Activated CD8-positive, alpha-beta memory T cell treated with anti-CD3 and anti-CD28 coated beads for 1 hour (primary cell): ENCODE data around the gene IGF2BP3.
A peak's percentile ranks its signal among the peaks of the same experiment; 100 is the strongest.
"Not testable (repeated sequence)": the region's sequence is repeated elsewhere in the genome, so short reads cannot be mapped to it uniquely, and the experiment has no call there.

Experiments
- DNase-seq, 2 donors: peaks; one replicate each; pipeline ENCODE4 v3.0.0-alpha.2; 2020; ENCODE audit warnings: low read depth in 1 of 2; ENCODE audit errors: extremely low read depth in 1 of 2

IGF2BP3 gene

DNA sequence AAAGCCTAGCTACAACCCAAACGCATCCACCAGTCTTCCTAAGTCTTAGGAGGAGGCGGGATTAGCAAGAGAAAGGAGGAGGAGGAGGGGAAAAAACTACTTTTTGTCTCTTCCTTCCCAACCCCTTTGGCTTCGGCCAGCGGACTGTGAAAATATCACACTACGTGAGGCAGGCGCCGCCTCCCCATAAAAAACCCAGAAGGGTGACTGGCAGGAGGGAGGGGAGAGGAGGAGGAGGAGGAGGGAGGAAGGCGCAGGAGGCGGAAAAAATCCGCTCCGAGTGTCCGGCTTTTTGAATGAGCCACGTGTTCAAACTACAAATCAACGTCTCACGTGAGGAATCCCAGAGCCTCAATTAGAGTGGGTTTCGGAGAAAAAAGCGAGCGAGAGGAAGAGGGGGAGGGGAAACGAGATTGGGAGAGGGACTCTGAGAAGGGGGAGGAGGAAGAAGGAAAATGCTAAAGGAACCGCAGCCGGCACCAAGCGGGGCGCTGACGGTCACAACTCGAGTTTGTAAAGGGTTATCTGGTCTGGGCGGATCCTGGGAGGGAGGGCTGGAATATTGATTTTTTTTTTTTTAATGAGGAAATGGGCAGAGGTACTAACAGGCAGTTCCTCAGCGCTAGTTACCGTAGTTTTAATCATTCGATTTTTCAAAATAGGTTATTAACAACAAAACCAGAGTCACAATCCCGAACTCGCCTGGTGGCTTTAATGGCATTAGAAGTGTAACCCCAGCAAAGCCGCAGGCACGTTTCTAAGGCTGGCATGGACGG lies at the start of gene IGF2BP3:
IGF2BP3 (minus strand) TSS at position 162 of the 776 bp plus-strand sequence. CDS start 381 bp downstream, outside the sequence.
- DNase-seq = no peak

DNA sequence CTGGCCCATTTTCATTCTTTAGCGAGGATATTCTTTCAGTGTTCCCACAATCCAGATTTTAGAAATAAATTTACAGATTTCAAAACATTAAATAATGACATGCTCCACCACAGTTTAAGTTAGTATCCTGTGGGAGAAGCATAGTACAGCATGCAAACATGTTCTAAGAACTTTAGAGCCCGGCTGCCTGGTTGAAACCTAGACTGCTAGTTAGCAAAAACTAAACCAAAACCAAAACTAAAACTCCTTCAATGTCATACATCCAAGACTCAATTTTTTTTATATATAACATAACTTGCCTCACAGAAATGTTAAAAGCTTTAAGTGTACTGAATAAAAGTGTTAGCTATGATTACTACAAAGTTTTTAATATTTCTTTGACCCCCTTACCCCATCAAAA lies 44.5 kb upstream of the IGF2BP3 start:
- no peak for DNase-seq

DNA sequence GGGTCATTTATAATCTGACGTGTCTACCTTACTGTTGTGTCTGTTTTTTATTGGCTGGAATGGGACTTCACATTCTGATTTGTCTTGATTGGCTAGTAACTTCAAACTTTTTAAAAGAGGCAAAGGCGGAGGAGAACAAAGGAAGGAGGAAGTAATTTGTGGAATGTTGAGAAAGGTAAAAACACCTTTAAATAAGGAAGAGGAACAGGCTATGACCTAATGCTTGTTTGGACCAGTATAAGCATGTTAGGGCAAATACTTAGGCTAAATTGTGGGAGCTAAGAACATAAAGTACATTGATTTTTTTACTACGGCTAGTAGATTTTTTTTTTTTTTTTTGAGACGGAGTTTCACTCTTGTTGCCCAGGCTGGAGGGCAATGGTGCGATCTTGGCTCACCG lies 43.5 kb upstream of the IGF2BP3 start:
- DNase-seq = not testable (repeated sequence)

DNA sequence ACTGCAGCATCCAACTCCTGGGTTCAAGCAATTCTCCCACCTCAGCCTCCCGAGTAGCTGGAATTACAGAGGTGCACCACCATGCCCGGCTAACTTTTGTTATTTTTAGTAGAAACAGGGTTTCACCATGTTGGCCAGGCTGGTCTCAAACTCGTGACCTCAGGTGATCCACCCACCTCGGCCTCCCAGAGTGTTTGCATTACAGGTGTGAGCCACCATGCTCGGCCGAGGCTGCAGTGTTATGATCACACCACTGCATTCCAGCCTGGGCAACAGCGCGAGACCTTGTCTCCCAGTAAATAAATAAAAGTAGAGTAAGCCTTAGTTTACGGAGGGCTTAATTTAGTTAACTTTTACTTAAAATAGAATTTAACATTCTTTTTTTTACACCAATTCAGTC lies 23.7 kb upstream of the IGF2BP3 start:
- DNase-seq = no peak

DNA sequence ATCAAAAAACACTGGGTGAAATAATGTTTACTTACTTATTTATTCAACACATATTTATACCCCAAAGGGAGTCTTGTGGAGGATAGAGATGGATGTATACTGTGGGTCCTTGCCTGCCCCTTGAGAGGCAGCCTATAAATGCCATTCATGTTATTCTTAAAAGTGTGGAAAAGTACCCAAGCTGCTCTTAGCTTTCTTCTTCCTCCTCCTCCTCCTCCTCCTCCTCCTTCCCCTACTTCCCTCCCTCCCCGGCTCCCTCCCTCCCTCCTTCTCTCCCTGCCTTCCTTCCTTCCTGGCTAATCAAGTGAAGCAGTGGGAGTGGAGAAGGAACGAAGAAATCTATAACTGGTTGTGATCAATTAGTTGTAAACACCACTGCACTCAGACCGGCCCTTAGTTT lies 21.2 kb upstream of the IGF2BP3 start:
- DNase-seq = no peak

DNA sequence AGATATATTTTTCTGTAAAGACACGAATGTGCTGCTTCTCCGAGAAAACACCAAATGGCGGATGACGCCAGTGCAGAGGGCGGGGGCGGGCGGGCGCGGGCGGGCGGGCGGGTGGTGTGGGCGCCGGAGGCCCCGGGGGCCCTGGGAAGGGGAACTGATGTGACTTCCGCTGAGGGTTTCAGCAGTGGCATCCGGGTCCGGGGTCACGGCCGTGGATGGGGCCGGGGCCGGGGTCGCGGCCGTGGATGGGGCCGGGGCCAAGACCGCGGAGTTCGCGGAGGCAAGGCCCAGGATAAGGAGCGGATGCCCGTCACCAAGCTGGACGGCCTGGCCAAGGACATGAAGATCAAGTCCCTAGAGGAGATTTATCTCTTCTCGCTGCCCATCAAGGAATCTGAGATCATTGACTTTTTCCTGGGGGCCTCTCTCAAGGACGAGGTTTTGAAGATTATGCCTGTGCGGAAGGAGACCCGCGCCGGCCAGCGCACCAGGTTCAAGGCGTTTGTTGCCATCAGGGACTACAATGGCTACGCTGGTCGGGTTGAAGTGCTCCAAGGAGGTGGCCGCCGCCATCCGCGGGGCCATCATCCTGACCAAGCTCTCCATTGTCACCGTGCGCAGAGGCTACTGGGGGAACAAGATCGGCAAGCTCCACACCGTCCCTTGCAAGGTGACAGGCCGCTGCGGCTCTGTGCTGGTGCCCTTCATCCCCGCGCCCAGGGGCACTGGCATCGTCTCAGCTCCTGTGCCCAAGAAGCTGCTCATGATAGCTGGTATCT lies 20.3 kb upstream of the IGF2BP3 start:
- peak in 1 of 2 donors; percentile 40 for DNase-seq

DNA sequence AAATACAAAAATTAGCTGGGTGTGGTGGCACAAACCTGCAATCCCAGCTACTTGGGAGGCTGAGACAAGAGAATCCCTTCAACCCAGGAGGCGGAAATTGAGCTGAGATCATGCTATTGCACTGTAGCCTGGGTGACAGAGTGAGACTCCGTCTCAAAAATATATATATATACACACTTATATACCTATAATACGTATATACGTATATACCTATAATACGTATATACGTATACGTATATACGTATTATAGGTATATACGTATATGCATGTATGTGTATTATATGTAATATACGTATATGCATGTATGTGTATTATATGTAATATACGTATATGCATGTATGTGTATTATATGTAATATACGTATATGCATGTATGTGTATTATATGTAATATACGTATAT lies 18.4 kb upstream of the IGF2BP3 start:
- not testable (repeated sequence) for DNase-seq

DNA sequence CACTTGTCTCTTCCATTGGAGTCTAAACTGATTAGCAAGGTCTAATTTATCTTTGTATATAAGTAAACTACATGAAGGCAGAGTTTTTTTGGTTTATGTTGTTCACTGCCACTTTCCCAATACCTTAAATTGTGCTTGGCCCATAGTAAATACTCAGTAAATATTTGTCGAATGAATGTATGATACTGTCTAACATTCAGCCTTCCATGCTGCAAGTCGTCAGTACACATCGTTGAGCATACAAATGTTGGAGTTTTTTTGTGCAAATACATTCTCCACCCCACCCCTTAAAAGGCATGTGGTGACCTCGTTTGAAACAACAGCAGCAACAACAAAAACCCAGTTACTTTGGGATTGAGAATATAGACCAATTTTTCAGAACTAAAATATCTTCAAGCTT lies 17.4 kb upstream of the IGF2BP3 start:
- DNase-seq = no peak

DNA sequence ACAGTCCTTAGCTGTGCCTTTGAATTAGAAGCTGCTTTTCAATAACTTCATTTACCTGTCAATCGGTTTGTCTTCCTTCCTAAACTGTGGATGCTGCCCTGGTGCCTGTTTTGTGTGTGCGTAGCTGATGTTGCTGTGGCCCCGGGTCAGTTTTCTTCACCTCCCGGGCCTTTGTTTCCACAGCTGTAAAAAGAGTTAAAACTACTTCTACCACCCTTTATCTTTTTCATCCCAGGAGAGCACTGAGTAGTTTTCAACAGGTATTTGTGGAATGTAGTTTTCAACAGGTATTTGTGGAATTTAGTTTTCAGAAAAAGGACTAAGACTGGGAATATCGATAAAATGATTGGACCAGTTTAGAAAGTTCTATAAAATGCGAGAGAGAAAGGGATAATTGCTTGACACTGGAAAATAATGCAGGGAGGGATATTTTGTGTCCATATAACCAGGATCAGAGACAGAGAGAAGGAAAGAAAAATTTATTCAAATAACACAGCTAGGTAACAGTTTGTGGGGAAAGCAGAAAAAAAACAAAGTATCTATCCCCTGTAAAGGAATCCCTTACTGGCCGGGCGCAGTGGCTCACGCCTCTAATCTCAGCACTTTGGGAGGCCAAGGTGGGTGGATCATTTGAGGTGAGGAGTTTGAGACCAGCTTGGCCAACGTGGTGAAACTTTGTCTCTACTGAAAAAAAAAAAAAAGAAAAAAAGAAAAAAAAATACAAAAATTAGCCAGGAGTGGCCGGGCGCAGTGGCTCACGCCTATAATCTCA lies 15.9 kb upstream of the IGF2BP3 start:
- no peak for DNase-seq

DNA sequence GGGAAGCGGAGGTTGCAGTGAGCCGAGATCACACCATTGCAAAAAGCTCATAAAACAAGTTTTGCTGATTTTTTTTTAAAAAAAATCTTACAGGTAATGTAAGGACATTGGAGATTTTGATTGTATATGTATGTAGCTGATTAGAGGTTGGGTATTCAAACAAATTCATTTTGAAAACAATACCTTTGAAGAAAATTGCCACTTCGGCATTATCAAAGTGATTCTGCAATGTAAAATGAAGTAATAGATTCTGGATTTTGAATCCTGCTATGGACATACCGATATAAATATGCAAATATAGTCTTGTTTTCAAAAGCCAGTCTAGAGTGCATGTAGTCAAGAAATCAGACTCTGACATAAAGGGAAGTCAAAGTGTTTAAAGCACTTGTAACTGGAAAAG lies 12.4 kb upstream of the IGF2BP3 start:
- no peak for DNase-seq

DNA sequence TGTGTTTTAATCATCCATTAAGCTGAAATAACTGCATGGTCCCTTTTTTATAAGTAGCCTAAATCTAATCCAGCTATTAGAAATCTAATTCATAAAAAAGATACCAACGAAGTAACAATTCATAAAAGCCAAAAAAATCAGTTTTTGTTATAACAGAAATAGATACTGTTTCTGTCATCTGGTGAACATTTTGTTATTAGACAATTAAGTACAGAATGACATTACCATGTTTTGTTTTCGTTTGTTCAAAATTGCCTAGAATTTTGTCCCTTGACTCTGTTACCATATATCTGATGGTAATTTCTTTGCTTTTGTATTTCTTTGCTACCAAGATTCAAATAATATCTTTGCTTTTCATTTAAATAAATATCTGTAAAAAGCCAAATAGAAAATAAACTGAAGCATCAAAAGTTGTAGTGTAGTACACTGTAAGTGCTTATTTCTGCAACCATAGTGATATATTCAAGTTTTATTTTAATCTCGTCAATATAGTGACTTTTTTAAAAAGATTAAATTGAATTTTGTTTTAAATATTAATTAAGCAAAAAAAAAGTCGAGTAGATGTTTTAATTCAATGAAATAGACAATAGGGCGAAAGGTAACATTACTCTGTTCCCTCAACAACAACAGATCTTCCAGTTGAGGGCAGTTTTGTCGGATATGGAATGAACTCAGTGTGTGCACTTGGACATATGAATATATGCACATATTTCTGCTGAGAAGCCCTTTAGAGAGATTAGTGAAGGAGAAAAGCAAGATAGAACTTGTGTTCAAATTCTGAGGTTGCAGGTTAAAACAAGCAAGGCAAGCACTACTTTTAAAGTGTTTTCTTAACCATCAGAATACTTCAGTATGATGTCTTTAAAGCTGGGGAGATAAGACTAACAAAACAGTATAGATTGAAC lies 7.9 kb upstream of the IGF2BP3 start:
- no peak for DNase-seq

DNA sequence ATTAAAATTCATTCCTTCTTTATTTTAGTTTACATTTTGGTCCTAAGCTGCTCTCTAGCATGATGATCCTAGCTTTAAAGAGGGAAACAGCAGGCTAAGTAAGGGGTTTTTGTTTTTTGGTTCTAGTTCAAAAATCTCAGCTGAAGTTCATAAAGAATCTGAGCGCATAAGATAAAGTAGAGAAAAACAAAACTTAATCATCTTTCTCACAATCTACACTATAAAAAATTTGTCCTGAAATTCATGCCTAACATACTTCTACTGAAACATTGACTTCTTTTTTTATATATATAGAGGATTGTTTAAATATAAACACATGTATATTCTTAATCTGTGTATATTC lies 6.8 kb upstream of the IGF2BP3 start:
- no peak for DNase-seq

DNA sequence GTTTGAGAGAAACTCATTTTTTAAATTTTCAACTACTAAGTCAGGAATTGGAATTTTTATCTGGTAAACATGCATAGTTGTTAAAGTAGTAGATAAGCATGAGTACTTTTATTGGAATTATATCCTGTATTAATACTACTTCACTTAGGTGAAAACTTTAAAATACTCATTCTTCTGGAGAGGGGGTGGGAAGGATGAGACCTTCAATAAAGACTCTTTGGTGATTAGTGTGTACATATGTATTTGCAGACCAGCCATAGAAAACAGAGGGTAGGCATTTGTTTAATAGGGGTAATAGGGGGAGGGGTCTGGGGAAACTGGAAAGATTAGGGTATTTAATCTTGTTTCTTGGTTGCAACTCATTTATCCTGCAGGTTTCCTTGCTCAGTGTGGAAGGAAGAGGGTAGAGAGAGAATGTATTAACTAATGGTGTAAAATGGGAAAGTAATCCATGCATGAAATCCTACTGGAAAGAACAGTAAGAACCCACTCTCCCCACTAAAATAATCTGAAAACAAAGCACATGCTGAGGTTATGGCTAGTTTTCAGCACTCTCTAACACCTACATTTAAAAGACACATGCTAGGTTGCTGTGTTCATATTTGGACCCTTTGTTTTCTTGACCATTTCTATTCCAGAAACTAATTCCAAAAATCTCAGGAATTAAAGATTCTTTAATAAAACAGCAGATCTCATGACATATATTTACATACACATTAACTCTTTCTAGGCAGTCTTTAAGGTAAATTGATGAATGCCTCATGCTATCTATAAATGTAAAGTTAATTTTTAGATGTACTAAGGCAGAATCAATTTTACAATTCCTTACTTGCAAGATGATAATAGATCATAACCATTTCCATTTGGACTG lies 6.2 kb upstream of the IGF2BP3 start:
- no peak for DNase-seq

DNA sequence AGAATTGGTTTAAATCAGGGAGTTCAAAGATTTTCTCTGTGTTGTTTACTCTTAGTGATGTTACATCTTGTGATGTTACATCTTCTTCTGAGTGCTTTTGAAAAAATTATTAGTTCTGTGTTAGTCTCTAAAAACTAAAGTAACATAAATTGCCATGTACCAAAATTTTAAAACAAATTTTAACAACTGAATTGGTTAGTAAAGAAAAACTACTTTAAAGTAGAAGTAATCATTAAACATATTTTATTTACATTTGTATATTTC lies 5.2 kb upstream of the IGF2BP3 start:
- no peak for DNase-seq

DNA sequence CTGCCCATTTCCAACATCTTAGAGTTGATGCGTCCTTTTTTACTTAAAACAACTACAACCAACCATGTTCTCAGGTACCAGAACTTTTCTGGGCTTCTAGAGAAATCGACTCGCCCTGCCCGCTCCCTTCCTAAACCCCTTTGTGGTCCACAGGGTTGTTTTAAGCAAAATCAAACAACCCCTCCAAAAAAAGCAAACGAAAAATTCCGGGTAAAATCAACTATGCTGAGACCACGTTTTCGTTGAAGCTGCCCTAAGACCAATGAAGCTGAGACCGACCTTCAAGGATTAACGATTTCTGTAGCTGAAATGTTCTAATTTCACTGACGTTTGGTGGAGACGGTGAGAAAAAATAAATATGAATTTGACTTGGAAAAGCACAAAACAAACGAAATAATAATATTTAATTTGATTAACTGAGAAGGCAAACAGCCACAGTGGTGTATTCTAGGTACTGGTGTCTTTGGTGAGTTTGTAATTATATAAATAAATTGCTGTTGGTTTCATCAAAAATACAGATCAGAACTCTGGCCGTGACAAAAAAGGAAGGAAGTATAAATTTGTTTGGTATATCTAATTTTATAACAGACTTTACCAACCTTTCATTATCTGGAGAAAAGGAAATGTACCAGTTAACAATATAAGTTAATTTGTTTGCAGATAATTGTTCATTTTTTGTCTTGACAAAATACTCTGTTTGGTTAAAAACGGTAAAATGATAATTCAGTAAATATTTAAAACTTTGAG lies 4.7 kb upstream of the IGF2BP3 start:
- no peak for DNase-seq

DNA sequence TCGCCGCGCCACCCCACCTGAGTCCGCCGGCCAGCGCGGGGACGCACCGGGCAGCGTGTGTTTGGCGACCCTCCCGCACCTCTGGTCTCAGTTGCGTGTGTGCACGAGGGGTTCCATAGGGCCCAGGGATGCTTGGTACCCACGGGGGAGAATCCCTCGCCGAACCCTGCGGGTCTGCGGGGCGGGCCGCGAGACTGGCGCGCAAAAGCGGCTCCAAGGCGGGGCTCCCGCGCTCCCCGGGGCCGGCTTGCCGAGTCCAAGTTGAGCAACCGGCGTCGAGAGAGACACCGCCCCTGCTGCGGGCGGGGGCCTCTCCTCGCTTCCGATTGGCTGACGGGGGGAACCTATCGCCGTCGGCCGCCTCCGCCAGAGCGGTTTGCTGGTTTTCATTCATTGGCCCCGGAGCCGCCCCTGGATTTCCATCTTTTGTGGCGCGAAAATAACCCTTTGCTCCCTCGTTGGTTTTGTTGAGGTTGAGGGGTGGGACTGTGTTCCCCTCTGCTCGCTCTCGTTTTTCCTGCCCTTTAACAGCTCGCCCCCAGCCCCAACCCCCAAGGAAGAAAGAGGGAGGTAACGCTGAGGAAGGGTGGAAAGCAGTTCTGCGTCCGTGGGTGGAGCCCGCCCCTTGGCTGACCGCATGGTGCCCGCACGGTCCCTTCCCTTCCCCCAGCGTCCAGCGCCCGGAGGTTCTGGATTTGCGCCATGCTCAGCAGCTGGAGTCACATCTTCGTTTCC lies 4.0 kb upstream of the IGF2BP3 start:
- no peak for DNase-seq

DNA sequence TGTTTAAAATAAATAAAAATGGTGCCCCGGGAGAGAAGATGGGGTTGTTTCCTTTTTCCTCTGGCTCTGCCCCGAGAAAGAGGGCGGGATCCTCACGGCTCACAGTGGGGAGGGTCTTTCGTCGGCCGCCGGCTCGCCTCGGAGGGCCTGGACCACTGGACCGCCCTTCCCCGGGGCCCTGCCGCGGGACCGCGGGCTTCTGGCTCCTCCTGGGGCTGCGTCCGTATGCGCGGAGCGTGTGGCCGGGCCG lies 3.5 kb upstream of the IGF2BP3 start:
- no peak for DNase-seq

DNA sequence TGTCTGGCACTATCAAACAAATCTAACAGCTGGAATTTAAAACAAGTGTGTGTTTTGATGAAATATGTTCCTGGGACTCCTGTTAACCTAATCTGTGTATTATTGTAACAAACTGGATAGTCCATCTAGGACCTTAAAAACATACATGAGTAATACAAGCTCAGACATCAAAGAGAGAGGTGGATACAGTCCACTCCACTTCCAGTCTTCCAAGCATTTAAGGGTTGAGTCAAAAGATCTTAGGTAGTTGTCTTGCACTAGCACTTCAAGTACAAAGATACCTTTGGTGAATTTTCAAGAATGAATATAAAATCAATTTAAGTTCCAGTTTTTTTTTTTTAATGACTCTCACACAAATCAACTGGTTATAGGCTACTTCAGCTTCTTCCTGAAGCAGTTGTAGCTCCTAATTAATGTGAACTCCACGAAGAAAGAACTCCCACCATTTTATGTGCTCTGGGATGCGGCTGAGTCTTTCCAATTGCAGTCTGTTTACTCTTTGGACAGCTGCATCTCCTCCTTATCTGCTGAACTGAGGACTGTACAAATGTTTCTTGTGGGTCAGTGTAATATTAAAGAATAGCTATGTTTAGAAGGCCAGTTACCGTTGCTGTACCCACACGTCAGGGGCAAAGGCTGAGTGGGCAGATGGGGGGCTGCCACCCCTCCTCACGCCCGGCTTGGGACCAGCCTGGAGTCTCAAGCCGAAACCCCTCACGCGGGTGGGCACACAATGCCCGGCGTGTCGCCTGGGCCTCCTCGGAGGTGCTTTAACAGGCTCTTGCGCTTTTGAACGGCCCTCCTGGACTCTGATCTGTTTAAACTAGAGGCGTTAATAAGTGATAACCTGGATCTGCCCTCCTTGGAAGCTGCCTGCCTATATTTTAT lies 2.9 kb upstream of the IGF2BP3 start:
- no peak for DNase-seq
